Hematopoietic multipotent progenitor cell treated with erythropoietin and hydrocortisone succinate and interleukin-3 and kit ligand, for 6 days (in vitro differentiated cells): ENCODE data around the gene GULP1.
"Not testable (repeated sequence)": the region's sequence is repeated elsewhere in the genome, so short reads cannot be mapped to it uniquely, and the experiment has no call there.

Experiments
- DNase-seq: peaks from one replicate; pipeline ENCODE4 v3.0.0-alpha.2; 2015

GULP1 gene

GRCh38 chr2:188291617-188292347, at the start of gene GULP1:
GULP1 (plus strand) TSS chr2:188291874; CDS start chr2:188477703, 185,829 bp downstream.
- peak; percentile 62 for DNase-seq

DNA sequence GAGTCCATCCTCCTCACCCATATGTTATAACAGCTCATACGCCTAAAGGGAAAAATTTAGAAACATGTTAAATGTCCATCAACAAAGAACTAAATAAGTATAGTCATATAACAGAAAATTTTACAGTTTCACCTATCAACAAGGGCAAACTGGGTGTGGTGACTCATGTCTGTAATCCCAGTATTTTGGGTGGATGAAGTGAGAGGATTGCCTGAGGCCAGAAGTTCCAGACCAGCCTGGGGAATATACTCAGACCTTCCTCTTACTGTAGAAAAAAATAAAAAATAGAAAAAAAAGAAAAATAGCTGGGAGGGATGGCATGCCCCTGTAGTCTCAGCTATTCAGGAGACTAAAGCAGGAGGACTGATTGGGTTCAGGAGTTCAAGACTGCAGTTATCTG, 48.3 kb upstream of the GULP1 start:
- DNase-seq, result no peak

- DNase-seq, result no peak
These were observed 47.3 kb upstream of the GULP1 start for GRCh38 chr2:188244383-188244782.

GRCh38 chr2:188245230-188245629, 46.4 kb upstream of the GULP1 start:
- no peak for DNase-seq

DNA sequence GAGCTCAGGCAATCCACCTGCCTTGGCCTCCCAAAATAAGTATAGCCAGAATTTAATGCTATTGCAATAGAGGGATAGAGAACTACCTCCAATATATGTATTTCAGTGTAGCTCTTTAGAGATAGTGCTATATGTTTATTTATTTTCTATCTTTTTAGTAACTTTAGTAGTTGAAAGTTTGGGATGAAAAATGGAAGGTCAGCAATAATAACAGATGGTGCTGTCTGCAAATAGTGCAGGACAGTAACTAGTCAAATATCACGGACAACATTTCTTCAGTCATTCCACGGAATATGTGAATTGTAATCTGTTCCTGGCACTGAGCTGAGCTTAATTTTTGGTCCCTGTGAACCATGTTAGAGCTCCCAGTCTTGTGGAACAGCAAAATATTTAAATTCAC, 43.2 kb upstream of the GULP1 start:
- DNase-seq, result no peak

DNA sequence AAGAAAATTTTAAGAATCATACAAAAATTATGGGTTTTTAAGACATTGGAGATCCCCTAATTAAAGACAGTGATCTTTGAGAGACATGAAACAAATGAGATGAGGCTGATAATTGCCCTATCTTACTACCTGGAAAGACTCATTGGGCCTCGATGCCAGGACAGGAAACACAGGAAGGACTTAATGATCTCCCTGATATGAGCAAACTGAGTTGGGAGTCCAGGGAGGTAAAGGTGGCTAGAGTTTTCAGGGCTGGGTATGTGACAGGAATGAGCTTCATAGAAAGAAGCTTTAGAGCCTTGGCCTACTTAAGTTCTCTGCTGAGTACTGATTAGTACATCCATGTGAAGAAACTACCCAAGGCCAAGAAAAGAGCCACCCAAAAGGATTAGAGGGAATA, 40.6 kb upstream of the GULP1 start:
- DNase-seq, result no peak

DNA sequence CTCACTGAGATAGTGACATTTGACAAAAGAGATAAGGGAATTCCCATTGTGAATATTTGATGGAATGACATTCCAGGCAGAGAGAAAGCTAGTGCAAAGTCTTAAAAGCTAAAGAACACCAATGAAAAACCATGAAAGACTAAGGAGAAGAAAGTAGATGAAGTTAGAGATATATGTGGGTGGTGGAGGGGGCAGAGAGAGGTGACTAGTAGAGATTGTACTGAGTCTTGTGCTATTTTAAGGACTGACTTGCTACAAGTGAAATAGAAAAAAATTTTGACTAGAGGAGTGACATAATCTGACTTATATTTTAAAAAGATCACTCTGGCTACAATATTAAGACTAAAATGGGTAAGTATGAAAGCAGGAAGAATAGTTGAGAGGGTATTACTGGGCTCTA, 35.3 kb upstream of the GULP1 start:
- DNase-seq, result no peak

- DNase-seq, result no peak
These were observed 26.4 kb upstream of the GULP1 start for GRCh38 chr2:188265315-188265714.

DNA sequence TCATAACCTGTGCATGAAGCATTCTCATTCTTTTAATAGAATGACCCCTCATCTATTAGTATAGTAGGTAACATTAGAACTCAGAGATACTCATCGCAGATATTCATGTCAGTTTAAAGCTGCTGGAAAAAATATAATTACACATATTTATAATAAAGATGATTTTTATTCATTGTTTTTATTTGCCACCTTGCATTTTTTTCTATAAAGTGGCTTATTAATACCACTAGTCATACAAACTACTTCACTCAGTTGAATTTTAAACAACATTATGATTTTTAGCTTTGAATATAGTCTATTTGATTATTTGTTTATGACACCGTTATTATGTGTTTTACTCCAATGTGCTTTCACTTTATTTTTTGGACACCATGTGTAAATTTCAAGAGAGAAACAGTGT, 23.9 kb upstream of the GULP1 start:
- DNase-seq, result no peak

DNA sequence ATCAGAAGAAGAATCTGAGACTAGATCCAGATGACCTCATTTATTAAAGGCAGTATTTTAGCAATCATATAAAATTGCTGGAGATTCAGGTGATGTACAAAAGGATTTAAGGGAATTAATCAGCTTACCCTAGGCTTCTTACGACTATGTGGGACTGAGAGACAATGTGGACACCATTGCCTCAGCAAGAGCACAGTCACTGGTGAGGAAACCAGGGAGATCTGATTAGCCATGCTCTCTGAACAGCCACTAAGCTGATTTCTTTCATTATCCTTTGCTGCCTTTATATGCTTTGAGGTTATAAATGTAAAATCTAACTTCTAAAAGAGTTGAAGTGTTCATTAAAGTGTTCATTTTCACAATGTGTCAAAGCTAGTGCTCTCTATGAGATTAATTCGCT, 22.7 kb upstream of the GULP1 start:
- DNase-seq, result no peak

- DNase-seq, result no peak
These were observed 19.6 kb upstream of the GULP1 start for GRCh38 chr2:188272121-188272520.

DNA sequence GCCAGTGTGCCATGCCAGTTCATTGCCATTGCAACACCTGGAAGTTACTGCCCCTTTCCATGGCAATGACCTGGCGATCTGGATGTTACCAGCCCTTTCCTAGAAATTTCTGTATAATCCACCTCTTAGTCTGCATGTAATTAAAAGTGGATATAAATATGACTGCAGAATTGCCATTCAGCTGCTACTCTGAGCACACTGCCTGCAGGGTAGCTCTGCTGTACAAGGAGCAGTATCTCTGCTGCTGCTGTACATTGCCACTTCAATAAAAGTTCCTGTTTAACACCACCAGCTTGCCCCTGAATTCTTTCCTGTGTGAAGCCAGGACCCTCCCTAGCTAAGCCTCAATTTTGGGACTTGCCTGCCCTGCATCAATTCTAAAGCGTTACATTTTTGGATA, 17.4 kb upstream of the GULP1 start:
- no peak for DNase-seq

DNA sequence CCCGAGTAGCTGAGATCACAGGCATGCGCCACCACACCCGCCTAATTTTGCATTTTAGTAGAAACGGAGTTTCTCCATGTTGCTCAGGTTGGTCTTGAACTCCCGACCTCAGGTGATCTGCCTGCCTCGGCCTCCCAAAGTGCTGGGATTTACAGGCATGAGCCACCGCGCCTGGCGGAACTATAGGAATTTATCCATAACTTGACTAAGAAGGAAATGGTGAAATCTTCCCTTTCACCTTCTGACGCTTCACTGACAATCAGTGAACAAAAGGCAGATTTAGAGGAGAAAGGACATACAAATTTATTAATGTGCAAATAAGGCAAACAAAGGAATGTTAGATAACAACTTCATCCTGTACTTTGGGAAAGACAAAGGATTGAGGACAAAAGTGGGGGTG, 15.4 kb upstream of the GULP1 start:
- no peak for DNase-seq

- DNase-seq, result no peak
These were observed 13.9 kb upstream of the GULP1 start for GRCh38 chr2:188277786-188278185.

DNA sequence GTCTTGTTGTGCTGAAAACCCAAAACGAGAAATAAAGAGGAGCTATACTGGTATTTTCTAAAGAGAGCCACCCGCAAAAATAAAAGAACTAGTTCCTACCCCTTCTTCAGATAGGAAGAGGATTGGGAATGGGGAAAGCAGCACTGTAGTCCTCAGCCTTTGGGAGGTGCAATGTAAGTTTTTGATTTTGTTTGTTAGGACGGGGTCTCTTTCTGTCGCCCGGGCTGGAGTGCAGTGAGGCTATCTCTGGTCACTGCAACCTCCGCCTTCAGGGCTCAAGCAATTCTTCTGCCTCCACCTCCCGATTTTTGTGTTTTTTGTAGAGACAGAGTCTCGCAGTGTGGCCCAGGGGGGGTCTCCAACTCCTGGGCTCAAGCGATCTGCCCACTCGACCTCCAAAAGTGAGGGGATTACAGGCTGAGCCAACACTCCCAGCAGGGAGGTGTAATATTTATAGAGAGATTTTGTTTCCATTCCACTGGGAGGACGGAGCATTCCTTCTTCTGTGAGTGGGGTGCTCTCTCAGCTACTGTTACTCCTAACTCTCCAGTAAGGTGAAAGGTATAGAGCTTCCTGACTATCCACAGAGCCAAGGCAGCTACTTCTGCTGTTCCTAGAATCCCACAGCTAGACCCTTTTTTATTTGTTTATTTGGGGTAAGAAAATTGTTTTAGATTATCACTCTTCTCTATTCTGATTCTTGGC, 13.1 kb upstream of the GULP1 start:
- no peak for DNase-seq

DNA sequence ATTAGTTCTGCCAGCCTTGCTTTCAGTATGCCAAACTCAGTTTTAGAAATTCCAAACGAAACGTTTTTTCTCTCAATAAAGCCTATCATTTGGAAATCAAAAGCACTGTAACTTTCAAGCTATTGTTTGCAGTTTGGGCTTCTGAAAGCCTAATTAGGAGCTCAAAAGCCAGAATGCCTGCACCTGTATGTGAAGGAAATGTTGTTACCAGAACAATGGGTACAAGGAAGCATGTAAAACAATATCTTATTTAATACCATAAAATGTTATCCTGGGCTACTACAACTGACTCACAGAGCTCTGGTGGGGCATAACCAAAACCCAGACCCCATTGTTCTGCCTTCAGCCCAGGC, 12.6 kb upstream of the GULP1 start:
- DNase-seq, result no peak

DNA sequence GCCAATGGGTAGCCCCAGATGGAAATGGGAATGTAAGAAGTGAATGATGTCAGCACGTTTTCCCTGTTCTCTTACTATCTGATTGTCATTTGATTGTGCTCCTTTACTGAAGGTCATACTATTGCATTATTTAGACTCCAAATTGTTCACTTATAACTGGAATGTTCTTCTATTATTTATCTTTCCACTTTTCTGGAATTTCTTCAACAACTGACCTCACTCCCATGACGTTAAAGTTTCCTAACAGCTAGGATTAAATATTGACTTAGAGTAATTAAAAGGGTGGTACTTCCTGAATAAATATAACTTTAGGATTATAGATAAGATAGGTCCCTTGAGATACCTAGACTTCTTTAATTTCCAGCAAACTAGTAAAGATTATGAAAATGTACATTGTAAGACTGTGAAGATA, 10.9 kb upstream of the GULP1 start:
- DNase-seq, result no peak

GRCh38 chr2:188282907-188283306, 8.8 kb upstream of the GULP1 start:
- DNase-seq, result no peak

DNA sequence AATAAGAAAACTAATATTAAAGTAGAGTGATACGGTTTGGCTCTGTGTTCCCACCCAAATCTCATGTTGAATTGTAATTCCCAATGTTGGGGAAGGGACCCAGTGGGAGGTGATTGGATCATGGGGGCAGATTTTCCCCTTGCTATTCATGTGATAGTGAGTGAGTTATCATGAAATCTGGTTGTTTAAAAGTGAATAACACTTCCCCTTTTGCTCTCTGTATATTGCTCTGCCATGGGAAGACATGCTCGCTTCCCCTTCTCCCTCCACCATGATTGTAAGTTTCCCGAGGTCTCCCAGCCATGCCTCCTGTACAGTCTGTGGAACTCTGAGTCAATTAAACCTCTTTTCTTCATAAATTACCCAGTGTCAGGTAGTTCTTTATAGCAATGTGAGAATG, 7.4 kb upstream of the GULP1 start:
- DNase-seq, result not testable (repeated sequence)

GRCh38 chr2:188285049-188285448, 6.6 kb upstream of the GULP1 start:
- no peak for DNase-seq

DNA sequence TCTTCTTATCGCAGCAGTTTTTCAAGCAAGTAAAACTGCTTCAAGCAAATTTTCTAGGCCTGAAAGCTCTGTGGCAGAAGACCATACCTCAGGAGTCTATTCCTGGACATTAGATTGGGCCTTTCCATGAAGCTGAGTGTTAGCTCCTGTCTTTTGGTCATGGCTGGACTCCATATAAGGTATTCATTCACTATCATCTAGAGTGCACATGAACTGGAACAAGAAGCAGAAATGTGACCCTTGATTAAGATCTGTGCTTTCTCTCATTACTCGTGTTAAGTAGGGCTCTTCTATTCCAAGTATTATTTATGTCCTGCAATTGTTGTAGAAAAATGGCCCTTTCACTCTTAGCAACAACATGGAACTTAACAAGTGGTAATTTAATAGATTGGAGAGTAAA, 5.9 kb upstream of the GULP1 start:
- DNase-seq, result no peak

DNA sequence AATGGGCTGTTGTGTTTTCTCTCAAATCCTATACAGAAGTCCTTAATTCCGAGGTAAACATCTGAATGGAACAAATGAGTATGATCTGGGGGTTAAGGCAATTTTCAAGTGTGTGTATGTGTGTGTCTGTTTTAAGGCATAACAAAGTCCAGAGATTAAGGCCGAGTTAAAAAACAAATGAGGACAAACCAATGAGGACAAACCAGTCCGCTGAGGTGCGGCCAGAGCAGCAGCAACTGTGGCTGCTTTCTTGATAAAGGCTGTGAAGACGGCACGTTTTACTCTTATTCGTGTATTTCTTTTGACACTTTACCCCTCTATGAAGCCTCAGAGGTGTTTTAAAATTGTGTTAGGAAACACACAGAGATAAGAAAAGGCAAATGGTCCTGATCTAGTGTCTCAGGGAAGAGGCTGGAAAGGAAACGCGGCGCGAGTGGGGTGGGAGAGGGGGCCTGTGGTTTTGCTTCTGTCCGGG, 495 bp upstream of the GULP1 start:
- no peak for DNase-seq

- peak; percentile 13 for DNase-seq
These were observed 920 bp downstream of the GULP1 start for GRCh38 chr2:188292348-188293239.
